ENCODE measurements around the gene PCCA. TPM values are rescaled to one million over a fixed set of nuclear protein-coding genes. Genes with fewer than 3 reads are reported as not detected.
A peak's percentile ranks its signal among the peaks of the same experiment; 100 is the strongest.

Gene PCCA
- total and polyA plus RNA-seq, 8 donors = 26.8 to 48.9 (median 37.6) TPM

- no peaks in the 10 kb centered on the region for H3K27me3 ChIP-seq
- TF ChIP-seq CTCF (IDR thresholded peaks at IDR 0.05) = no peak
- intact Hi-C loops (cut with DNase I) = no loop called here
- no peak overlapping the region for H3K4me3 ChIP-seq
- H3K9me3 ChIP-seq = no peaks in the 10 kb centered on the region
- no peak overlapping the region for H3K27ac ChIP-seq
- ATAC-seq (no peak), DNase-seq (no peak)
- no peaks in the 10 kb centered on the region for H3K36me3 ChIP-seq
- H3K4me1 ChIP-seq = no peaks in the 10 kb centered on the region
These were observed 211.3 kb downstream of the PCCA start for GRCh38 chr13:100300243-100300642.

GRCh38 chr13:100300708-100301107 lies 211.8 kb downstream of the PCCA start:
- DNase-seq = no peak
- H3K27me3 ChIP-seq = no peaks in the 10 kb centered on the region
- TF ChIP-seq CTCF (IDR thresholded peaks at IDR 0.05) = no peak
- H3K9me3 ChIP-seq = no peaks in the 10 kb centered on the region
- no peak overlapping the region for H3K4me3 ChIP-seq
- no peak overlapping the region for H3K27ac ChIP-seq
- H3K36me3 ChIP-seq = no peaks in the 10 kb centered on the region
- ATAC-seq = no peak
- intact Hi-C loops (cut with DNase I) = no loop called here
- no peaks in the 10 kb centered on the region for H3K4me1 ChIP-seq

GRCh38 chr13:100301418-100301817 lies 212.5 kb downstream of the PCCA start:
- Histone ChIP-seq H3K27ac (no peak overlapping the region), H3K4me3 (no peak overlapping the region), H3K27me3 (no peaks in the 10 kb centered on the region), H3K9me3 (no peaks in the 10 kb centered on the region), H3K36me3 (no peaks in the 10 kb centered on the region), H3K4me1 (no peaks in the 10 kb centered on the region)
- intact Hi-C loops (cut with DNase I) = no loop called here
- DNase-seq (peak in 1 of 4 donors; percentile 5), ATAC-seq (no peak)
- no peak for TF ChIP-seq CTCF (IDR thresholded peaks at IDR 0.05)

- DNase-seq (no peak), ATAC-seq (no peak)
- Histone ChIP-seq H3K27me3 (no peaks in the 10 kb centered on the region), H3K4me3 (no peak overlapping the region), H3K36me3 (no peaks in the 10 kb centered on the region), H3K4me1 (no peaks in the 10 kb centered on the region), H3K27ac (no peak overlapping the region), H3K9me3 (no peaks in the 10 kb centered on the region)
- intact Hi-C loops (cut with DNase I) = no loop called here
- TF ChIP-seq CTCF (IDR thresholded peaks at IDR 0.05) = no peak
These were observed 213.5 kb downstream of the PCCA start for GRCh38 chr13:100302391-100302790.

- Histone ChIP-seq H3K27me3 (no peaks in the 10 kb centered on the region), H3K4me1 (no peaks in the 10 kb centered on the region), H3K4me3 (no peak overlapping the region), H3K36me3 (no peaks in the 10 kb centered on the region), H3K9me3 (no peaks in the 10 kb centered on the region), H3K27ac (no peak overlapping the region)
- intact Hi-C loops (cut with DNase I) = no loop called here
- DNase-seq = no peak
- no peak for TF ChIP-seq CTCF (IDR thresholded peaks at IDR 0.05)
- ATAC-seq = no peak
These were observed 215.3 kb downstream of the PCCA start for GRCh38 chr13:100304229-100304628.
